Effector memory CD8-positive, alpha-beta T cell (primary cell): ENCODE measurements around the gene LARGE1.

Experiments
- ATAC-seq: fragments of 150-1000 bp; cut with Tn5 transposase; replicated peaks from 2 replicates; pipeline ENCODE4 v1.10.0; 2021; ENCODE audit warnings: mild to moderate bottlenecking, moderate library complexity
- DNase-seq, 3 experiments: peaks; one replicate each; pipeline ENCODE4 v3.0.0; 2021
- H3K27ac Mint-ChIP-seq, 2 donors: one replicate each; pipeline ENCODE4 v1.8.0; 2022; ENCODE audit warnings: mild to moderate bottlenecking in 2 of 2, mixed read lengths in 2 of 2, moderate library complexity in 2 of 2
- H3K27me3 Mint-ChIP-seq, 2 donors: one replicate each; pipeline ENCODE4 v1.8.0; 2022; ENCODE audit warnings: mixed read lengths in 2 of 2
- H3K36me3 Mint-ChIP-seq: one replicate; pipeline ENCODE4 v1.8.0; 2022; ENCODE audit warnings: mild to moderate bottlenecking, moderate library complexity, mixed read lengths; ENCODE audit not compliant: insufficient read depth
- H3K4me1 Mint-ChIP-seq, 2 donors: one replicate each; pipeline ENCODE4 v1.8.0; 2022; ENCODE audit warnings: low read depth in 2 of 2, mixed read lengths in 2 of 2
- H3K4me3 Mint-ChIP-seq, 2 donors: one replicate each; pipeline ENCODE4 v1.8.0; 2022; ENCODE audit warnings: mild to moderate bottlenecking in 2 of 2, mixed read lengths in 2 of 2, moderate library complexity in 2 of 2
- H3K9me3 Mint-ChIP-seq, 2 donors: one replicate each; pipeline ENCODE4 v1.8.0; 2022; ENCODE audit warnings: mixed read lengths in 2 of 2

LARGE1 gene

GRCh38 chr22:33674357-33674756 is 245.9 kb downstream of the LARGE1 start:
- Mint-ChIP-seq H3K27ac (no peak overlapping the region), H3K4me3 (no peak overlapping the region), H3K4me1 (peaks cover 0 to 1% of the 10 kb centered on the region in 2 donors), H3K27me3 (no peaks in the 10 kb centered on the region), H3K9me3 (peaks cover 8% of the 10 kb centered on the region in 2 donors), H3K36me3 (no peaks in the 10 kb centered on the region)
- DNase-seq: no peak
- no peak for ATAC-seq

- peaks cover 4 to 7% of the 10 kb centered on the region in 2 donors for H3K9me3 Mint-ChIP-seq
- H3K36me3 Mint-ChIP-seq: no peaks in the 10 kb centered on the region
- ATAC-seq (no peak), DNase-seq (no peak)
- H3K27ac Mint-ChIP-seq: no peak overlapping the region
- H3K4me1 Mint-ChIP-seq: peaks cover 0 to 1% of the 10 kb centered on the region in 2 donors
- no peak overlapping the region for H3K4me3 Mint-ChIP-seq
- H3K27me3 Mint-ChIP-seq: no peaks in the 10 kb centered on the region
Observed at GRCh38 chr22:33669746-33670145, 250.5 kb downstream of the LARGE1 start.

GRCh38 chr22:33666961-33667619 is 253.2 kb downstream of the LARGE1 start:
- H3K9me3 Mint-ChIP-seq: peaks cover 4 to 8% of the 10 kb centered on the region in 2 donors
- H3K4me3 Mint-ChIP-seq: no peak overlapping the region
- DNase-seq (no peak), ATAC-seq (no peak)
- H3K27me3 Mint-ChIP-seq: no peaks in the 10 kb centered on the region
- H3K27ac Mint-ChIP-seq: no peak overlapping the region
- no peaks in the 10 kb centered on the region for H3K36me3 Mint-ChIP-seq
- peaks cover 0 to 1% of the 10 kb centered on the region in 2 donors for H3K4me1 Mint-ChIP-seq

GRCh38 chr22:33666279-33666960 is 253.9 kb downstream of the LARGE1 start:
- no peaks in the 10 kb centered on the region for H3K36me3 Mint-ChIP-seq
- H3K9me3 Mint-ChIP-seq: peaks cover 2 to 8% of the 10 kb centered on the region in 2 donors
- H3K4me3 Mint-ChIP-seq: no peak overlapping the region
- DNase-seq (no peak), ATAC-seq (no peak)
- H3K27me3 Mint-ChIP-seq: no peaks in the 10 kb centered on the region
- H3K4me1 Mint-ChIP-seq: no peaks in the 10 kb centered on the region
- no peak overlapping the region for H3K27ac Mint-ChIP-seq

- Mint-ChIP-seq H3K4me3 (no peak overlapping the region), H3K27me3 (no peaks in the 10 kb centered on the region), H3K36me3 (no peaks in the 10 kb centered on the region), H3K27ac (no peak overlapping the region), H3K9me3 (peaks cover 9 to 15% of the 10 kb centered on the region in 2 donors), H3K4me1 (no peaks in the 10 kb centered on the region)
- DNase-seq (no peak), ATAC-seq (no peak)
Observed at GRCh38 chr22:33659448-33659847, 260.8 kb downstream of the LARGE1 start.

GRCh38 chr22:33658775-33659174 is 261.5 kb downstream of the LARGE1 start:
- H3K4me3 Mint-ChIP-seq: no peak overlapping the region
- peaks cover 7 to 10% of the 10 kb centered on the region in 2 donors for H3K9me3 Mint-ChIP-seq
- DNase-seq: no peak
- H3K4me1 Mint-ChIP-seq: no peaks in the 10 kb centered on the region
- no peak overlapping the region for H3K27ac Mint-ChIP-seq
- no peak for ATAC-seq
- H3K27me3 Mint-ChIP-seq: no peaks in the 10 kb centered on the region
- H3K36me3 Mint-ChIP-seq: no peaks in the 10 kb centered on the region

GRCh38 chr22:33657670-33658069 is 262.6 kb downstream of the LARGE1 start:
- Mint-ChIP-seq H3K36me3 (no peaks in the 10 kb centered on the region), H3K27me3 (no peaks in the 10 kb centered on the region), H3K4me1 (no peaks in the 10 kb centered on the region), H3K4me3 (no peak overlapping the region), H3K27ac (no peak overlapping the region), H3K9me3 (peaks cover 8 to 10% of the 10 kb centered on the region in 2 donors)
- ATAC-seq (no peak), DNase-seq (no peak)

- Mint-ChIP-seq H3K4me3 (no peak overlapping the region), H3K27me3 (no peaks in the 10 kb centered on the region)
- ATAC-seq: no peak
Observed at GRCh38 chr22:33656808-33657628, 263.3 kb downstream of the LARGE1 start.

GRCh38 chr22:33654173-33654895 is 265.9 kb downstream of the LARGE1 start:
- H3K27ac Mint-ChIP-seq: no peak overlapping the region
- no peaks in the 10 kb centered on the region for H3K27me3 Mint-ChIP-seq
- no peaks in the 10 kb centered on the region for H3K36me3 Mint-ChIP-seq
- H3K4me1 Mint-ChIP-seq: no peaks in the 10 kb centered on the region
- H3K4me3 Mint-ChIP-seq: no peak overlapping the region
- peaks cover 8 to 11% of the 10 kb centered on the region in 2 donors for H3K9me3 Mint-ChIP-seq
- no peak for ATAC-seq
- no peak for DNase-seq

More at GRCh38 chr22:33656808-33657628, 263.3 kb downstream of the LARGE1 start:
- no peaks in the 10 kb centered on the region for H3K4me1 Mint-ChIP-seq
- H3K9me3 Mint-ChIP-seq: peaks cover 8 to 11% of the 10 kb centered on the region in 2 donors
- DNase-seq: no peak
- H3K36me3 Mint-ChIP-seq: no peaks in the 10 kb centered on the region
- H3K27ac Mint-ChIP-seq: no peak overlapping the region

- no peaks in the 10 kb centered on the region for H3K4me1 Mint-ChIP-seq
Observed at GRCh38 chr22:33653532-33654063, 266.7 kb downstream of the LARGE1 start.

GRCh38 chr22:33652615-33653014 is 267.7 kb downstream of the LARGE1 start:
- ATAC-seq: no peak
- H3K27me3 Mint-ChIP-seq: no peaks in the 10 kb centered on the region
- peaks cover 5 to 8% of the 10 kb centered on the region in 2 donors for H3K9me3 Mint-ChIP-seq
- H3K4me3 Mint-ChIP-seq: no peak overlapping the region
- DNase-seq: no peak
- no peaks in the 10 kb centered on the region for H3K36me3 Mint-ChIP-seq
- no peaks in the 10 kb centered on the region for H3K4me1 Mint-ChIP-seq
- H3K27ac Mint-ChIP-seq: no peak overlapping the region

More at GRCh38 chr22:33653532-33654063, 266.7 kb downstream of the LARGE1 start:
- Mint-ChIP-seq H3K36me3 (no peaks in the 10 kb centered on the region), H3K27ac (no peak overlapping the region), H3K4me3 (no peak overlapping the region), H3K9me3 (peaks cover 8% of the 10 kb centered on the region in 2 donors), H3K27me3 (no peaks in the 10 kb centered on the region)
- DNase-seq (no peak), ATAC-seq (no peak)

GRCh38 chr22:33650244-33650643 is 270.0 kb downstream of the LARGE1 start:
- Mint-ChIP-seq H3K4me1 (no peaks in the 10 kb centered on the region), H3K4me3 (no peak overlapping the region), H3K36me3 (no peaks in the 10 kb centered on the region), H3K27me3 (no peaks in the 10 kb centered on the region), H3K27ac (no peak overlapping the region), H3K9me3 (peaks cover 0 to 5% of the 10 kb centered on the region in 2 donors)
- DNase-seq (no peak), ATAC-seq (no peak)

- Mint-ChIP-seq H3K4me3 (no peak overlapping the region), H3K4me1 (no peaks in the 10 kb centered on the region), H3K36me3 (no peaks in the 10 kb centered on the region), H3K27ac (no peak overlapping the region), H3K27me3 (no peaks in the 10 kb centered on the region), H3K9me3 (peaks cover 0 to 8% of the 10 kb centered on the region in 2 donors)
- DNase-seq (no peak), ATAC-seq (no peak)
Observed at GRCh38 chr22:33648478-33648877, 271.8 kb downstream of the LARGE1 start.
